GM18520 (cell line): ENCODE measurements around the gene MSH4.
"Not testable (repeated sequence)": the region's sequence is repeated elsewhere in the genome, so short reads cannot be mapped to it uniquely, and the experiment has no call there.

Experiments
- ATAC-seq: cut with Tn5 transposase; IDR thresholded peaks from one replicate; pipeline ENCODE4 v1.9.1; 2021; ENCODE audit not compliant: unreplicated experiment

The MSH4 gene

GRCh38 chr1:75795703-75796193 is 934 bp upstream of the MSH4 start:
- ATAC-seq, result no peak

GRCh38 chr1:75797273-75797588 is 549 bp downstream of the MSH4 start:
- no peak for ATAC-seq

GRCh38 chr1:75797606-75798216 is 1.0 kb downstream of the MSH4 start:
- ATAC-seq, result no peak

- not testable (repeated sequence) for ATAC-seq
These were observed 4.8 kb downstream of the MSH4 start for GRCh38 chr1:75801480-75801879.

- ATAC-seq, result no peak
These were observed 12.2 kb downstream of the MSH4 start for GRCh38 chr1:75808921-75809320.

GRCh38 chr1:75810113-75810512 is 13.4 kb downstream of the MSH4 start:
- not testable (repeated sequence) for ATAC-seq

- no peak for ATAC-seq
These were observed 14.7 kb downstream of the MSH4 start for GRCh38 chr1:75811211-75811981.

GRCh38 chr1:75812065-75812464 is 15.4 kb downstream of the MSH4 start:
- ATAC-seq, result no peak

- not testable (repeated sequence) for ATAC-seq
These were observed 26.9 kb downstream of the MSH4 start for GRCh38 chr1:75823596-75823995.

- no peak for ATAC-seq
These were observed 39.9 kb downstream of the MSH4 start for GRCh38 chr1:75836528-75837100.

GRCh38 chr1:75838079-75838478 is 41.4 kb downstream of the MSH4 start:
- ATAC-seq, result no peak

- no peak for ATAC-seq
These were observed 44.7 kb downstream of the MSH4 start for GRCh38 chr1:75841421-75841820.

- no peak for ATAC-seq
These were observed 48.9 kb downstream of the MSH4 start for GRCh38 chr1:75845576-75845975.

GRCh38 chr1:75855010-75855409 is 58.3 kb downstream of the MSH4 start:
- ATAC-seq, result no peak

- no peak for ATAC-seq
These were observed 59.1 kb downstream of the MSH4 start for GRCh38 chr1:75855734-75856133.

GRCh38 chr1:75861831-75862230 is 65.1 kb downstream of the MSH4 start:
- no peak for ATAC-seq

- no peak for ATAC-seq
These were observed 74.3 kb downstream of the MSH4 start for GRCh38 chr1:75870951-75871350.

GRCh38 chr1:75879985-75880384 is 83.3 kb downstream of the MSH4 start:
- ATAC-seq, result no peak

- no peak for ATAC-seq
These were observed 87.8 kb downstream of the MSH4 start for GRCh38 chr1:75884437-75884836.

- ATAC-seq, result no peak
These were observed 104.7 kb downstream of the MSH4 start for GRCh38 chr1:75901371-75901770.

- ATAC-seq, result peak; percentile 53
These were observed 112.1 kb downstream of the MSH4 start for GRCh38 chr1:75908717-75909152.

- no peak for ATAC-seq
These were observed 120.2 kb downstream of the MSH4 start for GRCh38 chr1:75916834-75917233.
